Measurements from ENCODE around the gene COL5A1.

Gene COL5A1

GRCh38 chr9:134753191-134753590 lies 111.6 kb downstream of the COL5A1 start:
- Histone ChIP-seq H3K36me3 (peaks cover 22% of the 10 kb centered on the region), H3K27ac (peak overlapping the region; percentile 79), H3K4me2 (peak overlapping the region; percentile 86), H3K4me3 (peak overlapping the region; percentile 46; the same call in 1 of the 2 replicates), H4K20me1 (peaks cover 31% of the 10 kb centered on the region), H3K9me3 (0 out of 2 replicates have a peak, but pooled peaks cover under 1% of the 10 kb centered on the region), H3K27me3 (no peaks in the 10 kb centered on the region), H3K9ac (no peak overlapping the region), H3K4me1 (peaks cover 84% of the 10 kb centered on the region)
- no peak for TF ChIP-seq Cebpa-rat (IDR thresholded peaks at IDR 0.05)

GRCh38 chr9:134755221-134755907 lies 113.8 kb downstream of the COL5A1 start:
- H3K4me1 ChIP-seq, result peaks cover 98% of the 10 kb centered on the region
- no peaks in the 10 kb centered on the region for H3K27me3 ChIP-seq
- no peak overlapping the region for H3K9ac ChIP-seq
- H3K4me3 ChIP-seq, result no peak overlapping the region
- H3K36me3 ChIP-seq, result peaks cover 10% of the 10 kb centered on the region
- no peak for TF ChIP-seq Cebpa-rat (IDR thresholded peaks at IDR 0.05)
- H4K20me1 ChIP-seq, result peaks cover 31% of the 10 kb centered on the region
- no peaks in the 10 kb centered on the region for H3K9me3 ChIP-seq
- no peak overlapping the region for H3K27ac ChIP-seq
- H3K4me2 ChIP-seq, result peak overlapping the region; percentile 86

- H3K4me1 ChIP-seq, result peaks cover 98% of the 10 kb centered on the region
- no peak overlapping the region for H3K9ac ChIP-seq
- peaks cover 14% of the 10 kb centered on the region for H3K36me3 ChIP-seq
- no peak for TF ChIP-seq Cebpa-rat (IDR thresholded peaks at IDR 0.05)
- H3K4me3 ChIP-seq, result no peak overlapping the region
- 0 out of 2 replicates have a peak overlapping the region, but pooled peaks have one; percentile 18 for H3K27ac ChIP-seq
- H3K27me3 ChIP-seq, result no peaks in the 10 kb centered on the region
- no peaks in the 10 kb centered on the region for H3K9me3 ChIP-seq
- peak overlapping the region; percentile 86 for H3K4me2 ChIP-seq
- peaks cover 31% of the 10 kb centered on the region for H4K20me1 ChIP-seq
Measured at GRCh38 chr9:134756098-134756497, 114.5 kb downstream of the COL5A1 start.

- H4K20me1 ChIP-seq, result peaks cover 24% of the 10 kb centered on the region
- H3K36me3 ChIP-seq, result peaks cover 18% of the 10 kb centered on the region
- no peaks in the 10 kb centered on the region for H3K27me3 ChIP-seq
- no peaks in the 10 kb centered on the region for H3K9me3 ChIP-seq
- H3K4me1 ChIP-seq, result peaks cover 98% of the 10 kb centered on the region
- H3K4me2 ChIP-seq, result peak overlapping the region; percentile 86
- H3K9ac ChIP-seq, result no peak overlapping the region
- H3K4me3 ChIP-seq, result peak overlapping the region; percentile 43; the same call in 1 of the 2 replicates
- peak overlapping the region; percentile 65 for H3K27ac ChIP-seq
- TF ChIP-seq Cebpa-rat (IDR thresholded peaks at IDR 0.05), result no peak
Measured at GRCh38 chr9:134757216-134757975, 115.8 kb downstream of the COL5A1 start.

GRCh38 chr9:134758949-134759607 lies 117.5 kb downstream of the COL5A1 start:
- Histone ChIP-seq H3K27me3 (no peaks in the 10 kb centered on the region), H3K27ac (peak overlapping the region; percentile 65), H3K4me3 (no peak overlapping the region), H3K36me3 (peaks cover 18% of the 10 kb centered on the region), H3K9me3 (no peaks in the 10 kb centered on the region), H3K9ac (peak overlapping the region; percentile 22; the same call in 1 of the 2 replicates), H3K4me2 (peak overlapping the region; percentile 86), H4K20me1 (peaks cover 14% of the 10 kb centered on the region; the same call in 1 of the 2 replicates), H3K4me1 (peaks cover 95% of the 10 kb centered on the region)
- no peak for TF ChIP-seq Cebpa-rat (IDR thresholded peaks at IDR 0.05)

- Histone ChIP-seq H3K36me3 (peaks cover 18% of the 10 kb centered on the region), H3K9me3 (no peaks in the 10 kb centered on the region), H3K9ac (no peak overlapping the region), H3K4me1 (peaks cover 94% of the 10 kb centered on the region), H3K27me3 (no peaks in the 10 kb centered on the region), H3K4me2 (peak overlapping the region; percentile 22; the same call in 1 of the 2 replicates), H3K4me3 (no peak overlapping the region), H4K20me1 (peaks cover 14% of the 10 kb centered on the region; the same call in 1 of the 2 replicates), H3K27ac (no peak overlapping the region)
- TF ChIP-seq Cebpa-rat (IDR thresholded peaks at IDR 0.05), result no peak
Measured at GRCh38 chr9:134759913-134760312, 118.3 kb downstream of the COL5A1 start.

- Histone ChIP-seq H3K9me3 (no peaks in the 10 kb centered on the region), H4K20me1 (peaks cover 14% of the 10 kb centered on the region; the same call in 1 of the 2 replicates), H3K36me3 (peaks cover 17% of the 10 kb centered on the region), H3K27me3 (no peaks in the 10 kb centered on the region), H3K4me1 (peaks cover 94% of the 10 kb centered on the region), H3K4me2 (peak overlapping the region; percentile 88), H3K4me3 (no peak overlapping the region), H3K27ac (no peak overlapping the region), H3K9ac (no peak overlapping the region)
- no peak for TF ChIP-seq Cebpa-rat (IDR thresholded peaks at IDR 0.05)
Measured at GRCh38 chr9:134760750-134761420, 119.3 kb downstream of the COL5A1 start.

GRCh38 chr9:134764473-134765269 lies 123.1 kb downstream of the COL5A1 start:
- Histone ChIP-seq H3K4me3 (no peak overlapping the region), H3K27me3 (no peaks in the 10 kb centered on the region), H3K36me3 (peaks cover 10% of the 10 kb centered on the region; the same call in 1 of the 2 replicates), H4K20me1 (no peaks in the 10 kb centered on the region), H3K4me2 (peak overlapping the region; percentile 94), H3K9ac (no peak overlapping the region), H3K4me1 (peaks cover 96% of the 10 kb centered on the region), H3K9me3 (no peaks in the 10 kb centered on the region), H3K27ac (peak overlapping the region; percentile 88; the same call in 1 of the 2 replicates)
- no peak for TF ChIP-seq Cebpa-rat (IDR thresholded peaks at IDR 0.05)
